Heart left ventricle (tissue), 16 donors: ENCODE data around the gene AGPAT4. TPM values are rescaled to one million over a fixed set of nuclear protein-coding genes. Genes with fewer than 3 reads are reported as not detected.

Experiments
- ATAC-seq, 4 donors: fragments of 200-7000 bp; cut with Tn5 transposase; one replicate each; pipeline ENCODE4 v1.9.1; 2020 to 2022; ENCODE audit warnings: moderate library complexity in 4 of 4, mild to moderate bottlenecking in 3 of 4, moderate number of reproducible peaks in 1 of 4
- DNase-seq, 5 donors: peaks; one replicate each; pipeline ENCODE4 v3.0.0-alpha.2; 2020
- H3K27ac ChIP-seq, 12 donors: fragments of 200-600 bp; sonication (generic) in 4 of 12; one replicate each; pipeline versions ENCODE4 v1.5.0 to v1.8.0; 2016 to 2022; ENCODE audit warnings: mild to moderate bottlenecking in 2 of 12
- H3K27me3 ChIP-seq, 9 donors: fragments of 200-600 bp; sonication (generic) in 2 of 9; one replicate each; pipeline versions ENCODE4 v1.5.1 to v1.8.0; 2016 to 2022; ENCODE audit warnings: mild to moderate bottlenecking in 3 of 9
- H3K36me3 ChIP-seq, 9 donors: fragments of 200-600 bp; sonication (generic) in 2 of 9; one replicate each; pipeline versions ENCODE4 v1.5.0 to v1.8.0; 2018 to 2022; ENCODE audit warnings: mild to moderate bottlenecking in 2 of 9
- H3K4me1 ChIP-seq, 12 donors: fragments of 200-600 bp; sonication (generic) in 4 of 12; one replicate each; pipeline versions ENCODE4 v1.5.0 to v1.8.0; 2016 to 2022; ENCODE audit warnings: mild to moderate bottlenecking in 3 of 12
- H3K4me3 ChIP-seq, 12 donors: fragments of 200-600 bp; sonication (generic) in 4 of 12; one replicate each; pipeline versions ENCODE4 v1.5.0 to v1.8.0; 2017 to 2022; ENCODE audit warnings: mild to moderate bottlenecking in 9 of 12, moderate library complexity in 4 of 12
- H3K9me3 ChIP-seq, 12 donors: fragments of 200-600 bp; sonication (generic) in 4 of 12; one replicate each; pipeline versions ENCODE4 v1.5.0 to v1.8.0; 2016 to 2022; ENCODE audit warnings: mild to moderate bottlenecking in 1 of 12
- POLR2A ChIP-seq, 2 donors: fragments of 450-650 bp; IDR thresholded peaks; one replicate each; pipeline ENCODE4 v1.6.1; 2017; ENCODE audit warnings: antibody characterized with exemption in 2 of 2, mild to moderate bottlenecking in 2 of 2, moderate library complexity in 2 of 2
- WGBS, 4 donors: extraction: QIAGEN DNeasy Blood & Tissue Kit in 2 of 4; methylation state at CpG; one replicate each; pipeline versions ENCODE4 v1.1.5 to v1.1.7; 2013 to 2018; 5-methylcytosine and 5-hydroxymethylcytosine counted together
- intact Hi-C, 10 donors: fragments of 100-400 bp; cut with DNase I; formaldehyde crosslinking; loops; one replicate each; pipeline versions ENCODE4 v1.11.1 to v1.14.2; 2022
- polyA plus RNA-seq, 2 donors: library from polyadenylated mRNA; stranded (reverse); fragments of 200-250 nt; gene quantifications; one replicate each; pipeline ENCODE4 v1.2.3, GENCODE V29; 2013
- total RNA-seq, 9 donors: library from RNA; depleted of rRNA in 2 of 9; stranded (reverse); fragments of >200 nt in 2 of 9; fragmentation: NEBNext Ultra II Directional in 3 of 9; extraction: Animal tissue kit (Norgen Biotek cat#: 25700) in 3 of 9; gene quantifications; one replicate each; pipeline versions ENCODE4 v1.1.0 to v1.2.4, GENCODE V29; 2016 to 2023
- TF ChIP-seq, protein P1 (sequence below), 12 donors: fragments of 200-600 bp; sonication (generic) in 4 of 12; IDR thresholded peaks; one replicate each; pipeline versions ENCODE4 v1.5.0 to v1.8.0; 2018 to 2022; ENCODE audit warnings: antibody characterized with exemption in 12 of 12, mild to moderate bottlenecking in 5 of 12
- donor health status: ischemic (EF 13 %, LVEDD 7.1; RV severe dilation, severe dysfunction).
- donor health status: healthy with polysubstance abuse.
- donor health status: DM: no; HTN: yes; CAD: no.
- donor health status: DM: no; HTN: no; CAD: no.
- donor health status: ischemic (EF 25% LVEDD 6.9; RV normal size, moderate dysfunction).
- donor health status: ischemic (EF 25% LVEDD 5.7; RV mildly dilated, moderate dysfunction).
- donor health status: healthy.
- donor health status: DM: yes; HTN: yes; CAD: no.
- donor health status: ischemic (EF 35%, LVEDD 5.7; RV mildly dilated, moderate dysfunction).
- donor health status: nonischemic (EF 11% LVEDD 7.7; RV severe dilation, severe dysfunction).
- donor health status: DM: yes; HTN: yes; CAD: no.
- donor health status: PGD.
- donor health status: ischemic (EF 29% LVEDD 5.4; RV normal size, mild dysfunction).
- donor health status: nonischemic (EF 23%, LVEDD 6.1; RV moderate dilation, normal function).

AGPAT4 gene
- total and polyA plus RNA-seq, 11 donors = 0.83 to 5.0 (median 1.8) TPM

DNA sequence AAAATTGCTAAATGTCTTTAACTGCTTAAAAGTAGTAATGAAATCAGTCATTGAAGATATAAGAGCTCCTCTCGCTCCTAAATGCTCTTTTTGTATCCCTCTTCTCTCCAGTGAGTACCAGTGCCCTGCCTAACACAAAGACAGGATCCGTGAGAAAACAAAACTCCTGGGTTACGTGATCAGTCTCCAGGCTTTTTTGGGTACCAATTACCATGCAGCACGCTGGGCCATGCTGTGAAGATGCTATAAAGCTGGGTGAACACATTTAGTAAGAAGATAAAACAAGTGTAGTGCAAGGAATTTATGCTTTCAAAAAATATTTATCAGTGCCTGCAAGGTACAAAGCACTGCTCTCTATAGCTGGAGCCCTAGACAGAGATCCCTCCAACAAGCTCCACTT is 66.7 kb downstream of the AGPAT4 start:
- Histone ChIP-seq H3K4me3 (no peak overlapping the region), H3K27ac (no peak overlapping the region), H3K27me3 (no peaks in the 10 kb centered on the region), H3K4me1 (peaks cover 0 to 12% (median 0%) of the 10 kb centered on the region in 12 donors), H3K36me3 (no peaks in the 10 kb centered on the region), H3K9me3 (peaks cover 0 to 20% (median 9%) of the 10 kb centered on the region in 12 donors)
- DNase-seq = no peak
- intact Hi-C loops = no loop called here
- TF ChIP-seq, protein P1, sequence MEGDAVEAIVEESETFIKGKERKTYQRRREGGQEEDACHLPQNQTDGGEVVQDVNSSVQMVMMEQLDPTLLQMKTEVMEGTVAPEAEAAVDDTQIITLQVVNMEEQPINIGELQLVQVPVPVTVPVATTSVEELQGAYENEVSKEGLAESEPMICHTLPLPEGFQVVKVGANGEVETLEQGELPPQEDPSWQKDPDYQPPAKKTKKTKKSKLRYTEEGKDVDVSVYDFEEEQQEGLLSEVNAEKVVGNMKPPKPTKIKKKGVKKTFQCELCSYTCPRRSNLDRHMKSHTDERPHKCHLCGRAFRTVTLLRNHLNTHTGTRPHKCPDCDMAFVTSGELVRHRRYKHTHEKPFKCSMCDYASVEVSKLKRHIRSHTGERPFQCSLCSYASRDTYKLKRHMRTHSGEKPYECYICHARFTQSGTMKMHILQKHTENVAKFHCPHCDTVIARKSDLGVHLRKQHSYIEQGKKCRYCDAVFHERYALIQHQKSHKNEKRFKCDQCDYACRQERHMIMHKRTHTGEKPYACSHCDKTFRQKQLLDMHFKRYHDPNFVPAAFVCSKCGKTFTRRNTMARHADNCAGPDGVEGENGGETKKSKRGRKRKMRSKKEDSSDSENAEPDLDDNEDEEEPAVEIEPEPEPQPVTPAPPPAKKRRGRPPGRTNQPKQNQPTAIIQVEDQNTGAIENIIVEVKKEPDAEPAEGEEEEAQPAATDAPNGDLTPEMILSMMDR (IDR thresholded peaks at IDR 0.05) = no peak
- TF ChIP-seq POLR2A (IDR thresholded peaks at IDR 0.05) = no peak
- ATAC-seq = no peak
- 84 to 91% (median 87%) methylated on average over 4 of the region's 4 CpGs for WGBS, 4 donors

DNA sequence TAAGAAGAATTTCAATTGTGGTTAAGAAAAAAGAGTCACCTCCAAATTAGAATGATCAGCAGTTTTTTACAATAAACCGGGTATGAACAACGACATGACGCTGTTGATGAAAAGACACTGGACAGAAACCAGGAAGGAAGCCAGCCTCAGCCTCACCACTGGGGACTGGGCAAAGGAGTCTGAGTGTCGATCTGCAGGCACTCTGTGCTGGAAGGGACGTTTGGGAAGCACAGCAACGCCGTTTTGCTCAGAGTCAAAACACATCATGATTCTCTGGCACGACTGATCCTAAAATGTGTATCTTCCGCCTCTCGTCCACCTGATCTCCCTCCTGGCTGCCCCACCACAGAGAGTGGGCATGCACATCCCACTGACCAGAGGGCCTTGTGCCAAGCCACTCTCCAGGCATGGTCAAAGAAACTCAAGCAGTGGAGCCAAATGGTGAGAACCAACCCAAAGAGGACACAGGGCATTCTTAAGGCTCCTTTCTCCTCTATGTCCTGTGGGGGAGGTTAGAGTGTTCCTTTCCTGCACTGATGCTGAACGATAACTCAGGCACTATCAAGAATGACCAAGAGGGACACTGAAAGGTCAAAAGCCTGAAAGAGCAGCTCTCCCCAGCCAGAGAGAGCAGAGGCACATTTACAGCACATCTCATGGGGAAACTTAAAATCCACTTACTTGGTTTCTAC is 68.8 kb downstream of the AGPAT4 start:
- Histone ChIP-seq H3K36me3 (no peaks in the 10 kb centered on the region), H3K27me3 (no peaks in the 10 kb centered on the region), H3K4me1 (peaks cover 0 to 19% (median 0%) of the 10 kb centered on the region in 12 donors), H3K4me3 (no peak overlapping the region), H3K9me3 (no peaks in the 10 kb centered on the region), H3K27ac (no peak overlapping the region)
- ATAC-seq = no peak
- DNase-seq = no peak
- intact Hi-C loops = no loop called here
- WGBS, 4 donors = 40 to 63% (median 58%) methylated on average over 10 to 11 of the region's 11 CpGs
- no peak for TF ChIP-seq POLR2A (IDR thresholded peaks at IDR 0.05)
- TF ChIP-seq, protein P1 (IDR thresholded peaks at IDR 0.05) = no peak

DNA sequence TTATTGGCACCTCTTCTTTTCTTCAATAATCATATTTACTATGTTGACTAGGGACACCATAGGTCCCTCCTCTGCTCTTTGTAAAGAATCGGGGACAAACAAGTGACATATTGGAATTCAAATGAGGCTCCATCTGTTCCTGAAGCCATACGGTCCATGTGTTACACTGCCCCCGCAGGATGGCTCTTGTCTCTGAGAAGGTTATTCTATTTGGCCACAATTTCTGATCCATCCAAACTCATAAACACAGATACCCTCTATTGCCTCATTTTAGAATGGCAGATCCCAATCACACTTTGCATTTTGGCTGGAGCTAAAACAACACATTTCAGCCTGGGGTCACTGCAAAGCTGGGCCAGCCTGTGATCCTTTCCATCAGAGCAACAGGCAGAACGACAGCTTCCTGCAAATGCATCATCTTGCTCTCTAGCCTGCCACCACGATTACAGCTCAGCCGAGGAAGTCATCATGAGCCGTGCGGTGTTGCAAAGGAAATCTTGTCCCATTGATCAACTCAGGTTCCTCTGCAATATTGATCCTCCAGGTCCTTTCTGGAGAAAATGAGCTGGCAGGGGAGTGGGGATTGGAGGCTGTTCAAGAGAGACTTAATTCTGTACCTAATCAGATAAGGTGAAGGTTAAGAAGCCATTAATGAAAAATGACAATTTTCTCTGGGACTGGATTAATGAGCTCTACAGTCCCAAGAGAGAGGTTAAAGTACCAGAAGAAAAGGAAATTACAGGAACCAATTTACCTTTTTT is 73.1 kb downstream of the AGPAT4 start:
- Histone ChIP-seq H3K9me3 (no peaks in the 10 kb centered on the region), H3K4me3 (no peak overlapping the region), H3K27ac (no peak overlapping the region), H3K27me3 (no peaks in the 10 kb centered on the region), H3K36me3 (no peaks in the 10 kb centered on the region), H3K4me1 (peaks cover 0 to 20% (median 0%) of the 10 kb centered on the region in 12 donors)
- WGBS, 4 donors = 73 to 86% (median 76%) methylated on average over 8 of the region's 8 CpGs
- ATAC-seq (no peak), DNase-seq (no peak)
- TF ChIP-seq, protein P1 (IDR thresholded peaks at IDR 0.05) = no peak
- no peak for TF ChIP-seq POLR2A (IDR thresholded peaks at IDR 0.05)
- intact Hi-C loops = no loop called here

DNA sequence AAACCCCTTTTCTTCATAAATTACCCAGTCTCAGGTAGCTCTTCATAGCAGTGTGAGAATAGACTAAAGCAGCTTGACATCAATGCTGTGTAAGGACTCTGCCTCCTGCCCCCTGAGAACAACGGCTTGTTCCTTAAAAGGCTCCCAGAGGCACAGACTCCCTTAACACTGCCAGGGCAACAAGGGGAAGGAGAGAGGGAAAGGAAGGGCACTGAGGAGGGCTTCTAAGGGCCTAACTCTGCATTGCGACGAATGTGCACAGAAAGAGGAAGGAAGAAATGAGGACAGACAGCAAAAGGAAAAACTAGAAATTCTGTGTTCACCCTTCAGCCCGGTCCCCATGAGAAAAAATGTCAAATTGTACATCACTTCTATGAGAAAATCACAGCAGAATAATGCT is 74.0 kb downstream of the AGPAT4 start:
- H3K27me3 ChIP-seq = no peaks in the 10 kb centered on the region
- no peak for DNase-seq
- no peaks in the 10 kb centered on the region for H3K36me3 ChIP-seq
- peak in 1 of 4 donors; percentile 39 for ATAC-seq
- peaks cover 0 to 20% (median 0%) of the 10 kb centered on the region in 12 donors for H3K4me1 ChIP-seq
- 84 to 95% (median 87%) methylated on average over 4 of the region's 4 CpGs for WGBS, 4 donors
- H3K27ac ChIP-seq = no peak overlapping the region
- no peaks in the 10 kb centered on the region for H3K9me3 ChIP-seq
- TF ChIP-seq POLR2A (IDR thresholded peaks at IDR 0.05) = no peak
- TF ChIP-seq, protein P1 (IDR thresholded peaks at IDR 0.05) = no peak
- no peak overlapping the region for H3K4me3 ChIP-seq
- intact Hi-C loops = no loop called here
